SK-N-SH (cell line): ENCODE results near the gene TP53AIP1. TPM values are rescaled to one million over a fixed set of nuclear protein-coding genes. Genes with fewer than 3 reads are reported as not detected.
A peak's percentile ranks its signal among the peaks of the same experiment; 100 is the strongest.

Experiments used
- CTCF ChIA-PET: fragments of 300-600, 350-600 bp; formaldehyde crosslinking; extraction: SDS; loops from one replicate; lab custom pipeline; 2021; lab: Yijun Ruan, JAX
- POLR2A ChIA-PET: fragments of 350-600 bp; sonication (Branson Sonifier 250); formaldehyde crosslinking; extraction: SDS; loops from one replicate; lab custom pipeline; 2020; ENCODE audit warnings: antibody characterized with exemption, inconsistent platforms; lab: Yijun Ruan, JAX
- DNase-seq: peaks from one replicate; pipeline ENCODE4 v3.0.0; 2012
- H2AFZ ChIP-seq: fragments of 200-600 bp; sonication (generic); 2 replicates; pipeline ENCODE4 v1.8.1; 2016; ENCODE audit warnings: antibody characterized with exemption, mild to moderate bottlenecking, low read depth
- H3F3A ChIP-seq: fragments of 200-600 bp; sonication (generic); replicated peaks from 2 replicates; pipeline ENCODE3; 2016; ENCODE audit warnings: antibody characterized with exemption, mild to moderate bottlenecking; ENCODE audit not compliant: insufficient read depth
- H3K27ac ChIP-seq, 2 experiments: fragments of 200-500 bp in 1 of 2; fragments of 200-600 bp in 1 of 2; sonication (Bioruptor generic) in 1 of 2; sonication (generic), shearing (Covaris generic) in 1 of 2; 2 replicates each; pipeline versions ENCODE4 v1.5.1 to v1.6.1; 2014 to 2016; ENCODE audit warnings: low read depth in 2 of 2, inconsistent platforms in 1 of 2, low read length in 1 of 2, mild to moderate bottlenecking in 1 of 2, mixed read lengths in 1 of 2
- H3K27me3 ChIP-seq: fragments of 200-600 bp; sonication (generic), shearing (Covaris generic); 2 replicates; pipeline ENCODE4 v1.6.1; 2016; ENCODE audit warnings: mixed run types; ENCODE audit not compliant: insufficient read depth
- H3K36me3 ChIP-seq, 2 experiments: fragments of 200-500 bp in 1 of 2; fragments of 200-600 bp in 1 of 2; sonication (Bioruptor generic) in 1 of 2; sonication (generic) in 1 of 2; replicated peaks in 1 of 2; 2 replicates each; pipeline versions ENCODE3 to v1.5.1; 2014 to 2016; ENCODE audit warnings: low read length in 1 of 2, mild to moderate bottlenecking in 1 of 2; ENCODE audit not compliant: insufficient read depth in 2 of 2, control insufficient read depth in 1 of 2
- H3K4me1 ChIP-seq, 2 experiments: fragments of 200-500 bp in 1 of 2; fragments of 200-600 bp in 1 of 2; sonication (Bioruptor generic) in 1 of 2; sonication (generic), shearing (Covaris generic) in 1 of 2; 2 replicates each; pipeline versions ENCODE4 v1.5.1 to v1.6.1; 2014 to 2016; ENCODE audit warnings: low read depth in 1 of 2, low read length in 1 of 2, mixed run types in 1 of 2; ENCODE audit not compliant: insufficient read depth in 2 of 2, control insufficient read depth in 1 of 2
- H3K4me2 ChIP-seq: fragments of 200-600 bp; sonication (generic), shearing (Covaris generic); 2 replicates; pipeline ENCODE4 v1.6.1; 2017; ENCODE audit warnings: mixed run types
- H3K4me3 ChIP-seq, 2 experiments: fragments of 200-500 bp in 1 of 2; fragments of 200-600 bp in 1 of 2; sonication (Bioruptor generic) in 1 of 2; sonication (generic), shearing (Covaris generic) in 1 of 2; 2 replicates each; pipeline versions ENCODE4 v1.5.1 to v1.8.1; 2014 to 2016; ENCODE audit warnings: low read depth in 2 of 2, inconsistent platforms in 1 of 2, low read length in 1 of 2, mild to moderate bottlenecking in 1 of 2, mixed read lengths in 1 of 2, moderate library complexity in 1 of 2
- H3K79me2 ChIP-seq: fragments of 200-600 bp; sonication (generic); 2 replicates; pipeline ENCODE4 v1.8.1; 2017; ENCODE audit warnings: mild to moderate bottlenecking; ENCODE audit not compliant: insufficient read depth
- H3K9ac ChIP-seq: fragments of 200-600 bp; sonication (generic); 2 replicates; pipeline ENCODE4 v1.6.1; 2017; ENCODE audit warnings: mixed run types
- H3K9me2 ChIP-seq: fragments of 200-600 bp; sonication (generic); 2 replicates; pipeline ENCODE4 v1.6.1; 2017; ENCODE audit warnings: mixed run types
- H3K9me3 ChIP-seq: fragments of 200-600 bp; sonication (generic); 2 replicates; pipeline ENCODE4 v1.6.1; 2017; ENCODE audit warnings: mixed run types, mild to moderate bottlenecking, moderate library complexity
- H4K20me1 ChIP-seq: fragments of 200-600 bp; sonication (generic); 2 replicates; pipeline ENCODE4 v1.6.1; 2017; ENCODE audit warnings: mild to moderate bottlenecking, mixed run types; ENCODE audit not compliant: insufficient read depth
- ELF1 ChIP-seq: IDR thresholded peaks from 2 replicates; pipeline ENCODE4 v1.4.0; 2012
- EP300 ChIP-seq, 2 experiments: IDR thresholded peaks; 2 replicates each; pipeline versions ENCODE4 v1.4.0 to v1.6.1; 2012; ENCODE audit warnings: borderline replicate concordance in 1 of 2, low read depth in 1 of 2, low read length in 1 of 2
- FOSL2 ChIP-seq: IDR thresholded peaks from 2 replicates; pipeline ENCODE4 v1.4.0; 2012; ENCODE audit warnings: low read depth, mild to moderate bottlenecking, moderate library complexity, borderline replicate concordance
- FOXJ3 ChIP-seq: sonication (generic); formaldehyde crosslinking; IDR thresholded peaks from 2 replicates; pipeline ENCODE4 v1.5.1; 2020; ENCODE audit warnings: mild to moderate bottlenecking, missing genetic modification reagents
- FOXM1 ChIP-seq: IDR thresholded peaks from 2 replicates; pipeline ENCODE4 v1.4.0; 2012; ENCODE audit warnings: low read depth, mild to moderate bottlenecking
- GATA2 ChIP-seq: sonication (generic); formaldehyde crosslinking; IDR thresholded peaks from 2 replicates; pipeline ENCODE4 v1.5.0; 2020; ENCODE audit warnings: mild to moderate bottlenecking, missing genetic modification reagents
- MEF2A ChIP-seq: IDR thresholded peaks from 2 replicates; pipeline ENCODE4 v1.4.0; 2012; ENCODE audit warnings: low read depth, borderline replicate concordance
- MXI1 ChIP-seq: IDR thresholded peaks from 2 replicates; pipeline ENCODE4 v1.6.1; 2012; ENCODE audit warnings: mild to moderate bottlenecking, low read depth, low read length, improper control_type of control experiment
- NFIC ChIP-seq: IDR thresholded peaks from 2 replicates; pipeline ENCODE4 v1.4.0; 2012; ENCODE audit warnings: borderline replicate concordance
- NRF1 ChIP-seq: IDR thresholded peaks from 2 replicates; pipeline ENCODE4 v1.6.1; 2012; ENCODE audit warnings: low read depth, mild to moderate bottlenecking, low read length
- SIN3A ChIP-seq: IDR thresholded peaks from 2 replicates; pipeline ENCODE4 v1.6.1; 2012; ENCODE audit warnings: low read depth, mild to moderate bottlenecking, low read length, moderate library complexity, borderline replicate concordance
- WGBS: methylation state at CpG from one replicate; pipeline ENCODE4 v1.1.6; 2017; ENCODE audit warnings: low lambda C conversion rate; 5-methylcytosine and 5-hydroxymethylcytosine counted together
- polyA plus RNA-seq, 3 experiments: library from polyadenylated mRNA; depleted of rRNA; stranded (reverse); fragments of >200 nt; gene quantifications; 2 replicates each; pipeline ENCODE4 v1.2.3, GENCODE V29; 2012
- TF ChIP-seq, protein P1 (sequence below): IDR thresholded peaks from 2 replicates; pipeline ENCODE4; 2012
- TF ChIP-seq, protein P2 (sequence below): fragments of 200-600 bp; sonication (generic); IDR thresholded peaks from 2 replicates; pipeline ENCODE4 v1.6.1; 2017; ENCODE audit warnings: antibody characterized with exemption, mild to moderate bottlenecking, moderate library complexity

Gene TP53AIP1
- polyA plus RNA-seq, 1 of the 3 experiments (the other 2 are of a cell fraction): 0.05 TPM

DNA sequence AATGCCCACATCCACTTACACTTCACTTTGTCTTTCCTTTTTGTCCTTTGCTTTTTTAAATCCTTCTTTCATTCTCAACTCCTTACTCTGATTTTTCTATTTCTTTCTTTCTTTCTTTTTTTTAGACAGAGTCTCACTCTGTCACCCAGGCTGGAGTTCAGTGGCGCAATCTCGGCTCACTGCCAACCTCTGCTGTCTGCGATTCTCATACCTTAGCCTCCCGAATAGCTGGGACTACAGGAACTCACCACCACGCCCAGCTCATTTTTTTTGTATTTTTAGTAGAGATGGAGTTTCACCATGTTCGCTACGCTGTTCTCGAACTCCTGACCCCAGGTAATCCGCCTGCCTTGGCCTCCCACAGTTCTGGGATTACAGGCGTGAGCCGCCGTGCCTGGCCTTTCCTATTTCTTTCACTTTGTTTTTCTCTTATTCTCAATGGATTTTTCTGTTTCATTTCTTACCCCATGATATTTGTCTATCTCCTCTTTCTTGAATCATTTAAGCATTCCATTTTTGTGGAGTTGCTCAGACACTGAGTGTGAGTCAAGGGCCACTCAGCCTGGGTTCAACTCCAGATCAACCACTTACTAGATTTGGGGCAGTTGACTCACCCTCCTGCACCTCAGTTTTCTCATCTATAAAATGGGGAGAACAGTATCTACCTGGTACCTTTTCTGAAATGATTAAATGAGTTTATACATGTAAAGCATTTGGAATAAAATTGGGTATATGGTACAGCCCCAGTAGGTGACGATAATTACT lies 43.9 kb downstream of the TP53AIP1 start:
- DNase-seq: no peak
- ChIA-PET POLR2A (no interaction called here), CTCF (no interaction called here)
- H3K9ac ChIP-seq: no peak overlapping the region
- H3K27me3 ChIP-seq: no peaks in the 10 kb centered on the region
- 93% methylated on average over 13 of the region's 13 CpGs for WGBS
- H2AFZ ChIP-seq: no peak overlapping the region
- H3K27ac ChIP-seq: no peak overlapping the region
- H3K9me3 ChIP-seq: no peaks in the 10 kb centered on the region
- H3K4me3 ChIP-seq: no peak overlapping the region
- TF ChIP-seq FOSL2 (peak; percentile 39), NFIC (no peak), SIN3A (no peak)
- no peaks in the 10 kb centered on the region for H3K79me2 ChIP-seq
- H3K9me2 ChIP-seq: no peaks in the 10 kb centered on the region
- H3K4me1 ChIP-seq: peaks cover 10 to 20% of the 10 kb centered on the region in 2 experiments; a peak in 3 of 4 replicates
- H4K20me1 ChIP-seq: no peaks in the 10 kb centered on the region
- no peak overlapping the region for H3K4me2 ChIP-seq
- no peaks in the 10 kb centered on the region for H3K36me3 ChIP-seq
- peaks cover 5% of the 10 kb centered on the region for H3F3A ChIP-seq

DNA sequence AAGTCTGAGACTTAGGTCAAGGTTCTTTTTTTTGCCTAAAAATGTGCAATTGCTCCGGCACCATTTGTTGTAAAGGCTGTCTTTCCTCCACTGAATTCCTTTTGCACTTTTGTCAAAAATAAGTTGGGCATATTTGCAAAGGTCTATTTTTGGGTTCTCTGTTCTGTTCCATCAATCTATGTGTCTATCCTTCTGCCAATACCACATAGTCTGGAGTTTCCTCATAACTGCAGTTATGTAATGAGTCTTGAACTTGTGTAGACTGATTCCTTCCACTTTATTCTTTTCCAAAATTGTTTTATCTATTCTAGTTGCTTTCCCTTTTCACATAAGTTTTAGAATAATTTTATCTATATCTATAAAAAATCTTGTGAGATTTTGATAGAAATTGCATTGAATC lies 44.8 kb downstream of the TP53AIP1 start:
- no peak for DNase-seq
- CTCF ChIA-PET: no interaction called here
- peaks cover under 1 to 20% of the 10 kb centered on the region in 2 experiments; a peak in 2 of 4 replicates for H3K4me1 ChIP-seq
- no peaks in the 10 kb centered on the region for H3K9me2 ChIP-seq
- H2AFZ ChIP-seq: no peak overlapping the region
- no peaks in the 10 kb centered on the region for H3K27me3 ChIP-seq
- POLR2A ChIA-PET: no interaction called here
- peaks cover under 1% of the 10 kb centered on the region for H3F3A ChIP-seq
- TF ChIP-seq NFIC (no peak), FOXM1 (no peak), GATA2 (CRISPR knock-in tag) (no peak), FOSL2 (no peak), MXI1 (no peak), SIN3A (no peak), EP300 (IDR thresholded peaks at IDR 0.05; ENCODE audit: borderline replicate concordance in 1 of 2, low read depth in 1 of 2, low read length in 1 of 2) (no peak), ELF1 (no peak), FOXJ3 (CRISPR knock-in tag) (no peak), MEF2A (no peak), NRF1 (no peak)
- TF ChIP-seq, protein P1, sequence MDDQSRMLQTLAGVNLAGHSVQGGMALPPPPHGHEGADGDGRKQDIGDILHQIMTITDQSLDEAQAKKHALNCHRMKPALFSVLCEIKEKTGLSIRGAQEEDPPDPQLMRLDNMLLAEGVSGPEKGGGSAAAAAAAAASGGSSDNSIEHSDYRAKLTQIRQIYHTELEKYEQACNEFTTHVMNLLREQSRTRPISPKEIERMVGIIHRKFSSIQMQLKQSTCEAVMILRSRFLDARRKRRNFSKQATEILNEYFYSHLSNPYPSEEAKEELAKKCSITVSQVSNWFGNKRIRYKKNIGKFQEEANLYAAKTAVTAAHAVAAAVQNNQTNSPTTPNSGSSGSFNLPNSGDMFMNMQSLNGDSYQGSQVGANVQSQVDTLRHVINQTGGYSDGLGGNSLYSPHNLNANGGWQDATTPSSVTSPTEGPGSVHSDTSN: no peak
- TF ChIP-seq, protein P2, sequence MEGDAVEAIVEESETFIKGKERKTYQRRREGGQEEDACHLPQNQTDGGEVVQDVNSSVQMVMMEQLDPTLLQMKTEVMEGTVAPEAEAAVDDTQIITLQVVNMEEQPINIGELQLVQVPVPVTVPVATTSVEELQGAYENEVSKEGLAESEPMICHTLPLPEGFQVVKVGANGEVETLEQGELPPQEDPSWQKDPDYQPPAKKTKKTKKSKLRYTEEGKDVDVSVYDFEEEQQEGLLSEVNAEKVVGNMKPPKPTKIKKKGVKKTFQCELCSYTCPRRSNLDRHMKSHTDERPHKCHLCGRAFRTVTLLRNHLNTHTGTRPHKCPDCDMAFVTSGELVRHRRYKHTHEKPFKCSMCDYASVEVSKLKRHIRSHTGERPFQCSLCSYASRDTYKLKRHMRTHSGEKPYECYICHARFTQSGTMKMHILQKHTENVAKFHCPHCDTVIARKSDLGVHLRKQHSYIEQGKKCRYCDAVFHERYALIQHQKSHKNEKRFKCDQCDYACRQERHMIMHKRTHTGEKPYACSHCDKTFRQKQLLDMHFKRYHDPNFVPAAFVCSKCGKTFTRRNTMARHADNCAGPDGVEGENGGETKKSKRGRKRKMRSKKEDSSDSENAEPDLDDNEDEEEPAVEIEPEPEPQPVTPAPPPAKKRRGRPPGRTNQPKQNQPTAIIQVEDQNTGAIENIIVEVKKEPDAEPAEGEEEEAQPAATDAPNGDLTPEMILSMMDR: no peak
- H3K9ac ChIP-seq: no peak overlapping the region
- H3K4me2 ChIP-seq: no peak overlapping the region
- no peak overlapping the region for H3K27ac ChIP-seq
- no peaks in the 10 kb centered on the region for H4K20me1 ChIP-seq
- H3K79me2 ChIP-seq: no peaks in the 10 kb centered on the region
- no peaks in the 10 kb centered on the region for H3K36me3 ChIP-seq
- 96% methylated on average over 1 of the region's 1 CpG for WGBS
- no peak overlapping the region for H3K4me3 ChIP-seq
- no peaks in the 10 kb centered on the region for H3K9me3 ChIP-seq
